Activated CD8-positive, alpha-beta memory T cell treated with anti-CD3 and anti-CD28 coated beads, Interleukin-2, amount 10 ng/mL, durations not matched to agents 7 days and 5 days (primary cell): Measurements from ENCODE around the gene CAMSAP1. TPM values are rescaled to one million over a fixed set of nuclear protein-coding genes. Genes with fewer than 3 reads are reported as not detected.

Source experiments
- ATAC-seq: fragments of 150-1000 bp; cut with Tn5 transposase; one replicate; pipeline ENCODE4 v1.10.0; 2021; ENCODE audit warnings: moderate library complexity
- CTCF ChIA-PET: fragments of 350-600 bp; sonication (Branson Sonifier 250); formaldehyde crosslinking; loops from one replicate; lab custom pipeline; 2021; ENCODE audit warnings: antibody characterized with exemption; lab: Charles Lee
- DNase-seq: peaks from one replicate; pipeline ENCODE4 v3.0.0-alpha.2; 2020
- H3K27ac Mint-ChIP-seq: one replicate; pipeline ENCODE4 v1.8.0; 2021; ENCODE audit warnings: mild to moderate bottlenecking, mixed read lengths
- H3K27me3 Mint-ChIP-seq: one replicate; pipeline ENCODE4 v1.8.0; 2021; ENCODE audit warnings: mixed read lengths
- H3K36me3 Mint-ChIP-seq: one replicate; pipeline ENCODE4 v1.8.0; 2021; ENCODE audit warnings: mild to moderate bottlenecking, mixed read lengths
- H3K4me1 Mint-ChIP-seq: one replicate; pipeline ENCODE4 v1.8.0; 2021; ENCODE audit warnings: mixed read lengths
- H3K4me3 Mint-ChIP-seq: one replicate; pipeline ENCODE4 v1.8.0; 2021; ENCODE audit warnings: mild to moderate bottlenecking, moderate library complexity, mixed read lengths
- H3K9me3 Mint-ChIP-seq: one replicate; pipeline ENCODE4 v1.8.0; 2022; ENCODE audit warnings: low read depth, mixed read lengths
- total RNA-seq, 2 experiments: library from RNA; stranded (reverse); gene quantifications; one replicate each; pipeline ENCODE4 v1.2.3, GENCODE V29; 2021

CAMSAP1 gene
- total RNA-seq, 2 experiments from 2014 or later: 20.3 to 22.7 TPM

DNA sequence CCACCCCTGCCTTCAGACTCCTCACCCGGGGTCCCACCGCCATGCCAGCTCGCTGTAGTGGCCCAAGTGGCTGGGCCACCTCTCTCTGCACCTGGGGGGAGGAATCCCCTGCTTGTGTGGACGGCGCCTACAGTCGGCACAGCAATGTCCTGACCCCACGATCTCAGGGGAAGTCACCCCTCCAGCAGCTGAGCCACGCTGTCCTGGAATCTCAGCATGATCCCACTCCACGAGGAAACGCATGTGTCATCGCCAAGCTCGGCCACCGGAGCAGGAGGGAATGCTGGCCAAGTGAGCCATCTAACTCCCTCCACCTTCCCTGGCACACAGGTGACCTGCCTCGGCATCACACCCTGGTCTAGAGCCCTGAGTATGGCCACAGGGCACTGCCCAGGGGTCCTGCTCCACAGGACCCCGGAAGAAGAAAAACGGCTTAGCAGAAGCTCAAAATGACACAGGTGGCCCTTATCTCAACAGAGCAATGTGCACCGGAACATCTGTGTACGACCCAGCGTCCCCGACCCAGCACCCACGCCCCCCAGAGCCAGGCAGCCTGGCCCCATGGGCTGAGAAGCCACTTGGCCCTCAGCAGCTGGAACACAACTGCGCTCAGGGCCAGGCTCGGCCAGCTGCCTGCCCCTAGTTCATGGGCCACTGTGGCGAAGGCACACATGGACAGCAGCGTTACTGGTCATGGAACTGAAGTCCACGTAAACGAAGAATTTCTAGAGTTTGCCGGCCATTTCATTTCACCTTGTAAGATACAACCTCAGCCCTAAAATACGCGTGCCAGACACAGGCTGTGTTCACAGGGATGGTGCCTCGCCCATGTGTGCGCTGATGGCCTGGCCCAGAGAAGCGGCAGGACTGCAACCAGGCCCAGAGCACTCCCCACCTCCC, 23.4 kb upstream of the CAMSAP1 start:
- peaks cover 23% of the 10 kb centered on the region for H3K4me1 Mint-ChIP-seq
- DNase-seq (no peak), ATAC-seq (no peak)
- no peak overlapping the region for H3K27ac Mint-ChIP-seq
- no peak overlapping the region for H3K4me3 Mint-ChIP-seq
- no peaks in the 10 kb centered on the region for H3K9me3 Mint-ChIP-seq
- CTCF ChIA-PET: no interaction called here
- H3K27me3 Mint-ChIP-seq: no peaks in the 10 kb centered on the region
- peaks cover 25% of the 10 kb centered on the region for H3K36me3 Mint-ChIP-seq

DNA sequence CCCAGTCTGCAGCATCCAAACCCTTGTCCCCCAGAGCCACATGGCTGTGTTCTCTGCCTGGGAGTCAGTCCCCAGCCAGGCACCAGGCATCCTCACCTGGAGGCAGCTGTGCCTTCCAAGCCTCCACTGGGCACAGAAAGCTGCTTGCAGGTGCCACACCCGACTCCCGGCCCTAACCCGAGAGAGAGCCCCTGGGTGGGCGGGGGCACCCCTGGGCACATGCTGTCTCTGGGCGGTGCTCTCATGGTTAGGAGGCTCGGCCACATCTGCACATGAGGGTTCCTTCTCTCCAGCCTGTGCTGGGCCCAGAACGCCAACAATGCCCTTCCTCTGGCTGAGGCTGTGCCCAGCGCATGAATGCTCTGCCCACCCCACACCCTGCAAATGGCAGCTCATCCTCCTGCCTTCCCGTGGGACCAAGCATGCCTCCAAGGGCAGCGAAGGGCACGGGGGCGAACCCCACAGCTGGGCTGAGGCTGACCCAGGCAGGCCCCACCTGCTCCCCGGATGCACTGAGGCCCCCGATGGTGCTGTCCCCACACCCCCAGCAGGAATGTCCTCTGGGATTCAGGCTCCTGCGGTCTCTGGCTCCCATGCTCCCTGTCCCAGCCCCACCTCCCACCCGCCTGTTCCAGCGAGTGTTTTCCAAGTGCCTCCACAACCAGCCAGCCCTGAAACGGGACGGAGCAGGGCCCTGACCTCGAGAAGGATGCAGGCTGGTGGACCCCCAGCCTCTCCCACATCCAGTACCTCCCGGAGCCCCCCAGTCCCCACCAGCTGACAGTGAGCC, 22.5 kb upstream of the CAMSAP1 start:
- Mint-ChIP-seq H3K27me3 (no peaks in the 10 kb centered on the region), H3K9me3 (no peaks in the 10 kb centered on the region), H3K27ac (no peak overlapping the region), H3K4me1 (peaks cover 32% of the 10 kb centered on the region), H3K4me3 (no peak overlapping the region), H3K36me3 (peaks cover 18% of the 10 kb centered on the region)
- ATAC-seq: no peak
- DNase-seq: no peak
- CTCF ChIA-PET: no interaction called here

DNA sequence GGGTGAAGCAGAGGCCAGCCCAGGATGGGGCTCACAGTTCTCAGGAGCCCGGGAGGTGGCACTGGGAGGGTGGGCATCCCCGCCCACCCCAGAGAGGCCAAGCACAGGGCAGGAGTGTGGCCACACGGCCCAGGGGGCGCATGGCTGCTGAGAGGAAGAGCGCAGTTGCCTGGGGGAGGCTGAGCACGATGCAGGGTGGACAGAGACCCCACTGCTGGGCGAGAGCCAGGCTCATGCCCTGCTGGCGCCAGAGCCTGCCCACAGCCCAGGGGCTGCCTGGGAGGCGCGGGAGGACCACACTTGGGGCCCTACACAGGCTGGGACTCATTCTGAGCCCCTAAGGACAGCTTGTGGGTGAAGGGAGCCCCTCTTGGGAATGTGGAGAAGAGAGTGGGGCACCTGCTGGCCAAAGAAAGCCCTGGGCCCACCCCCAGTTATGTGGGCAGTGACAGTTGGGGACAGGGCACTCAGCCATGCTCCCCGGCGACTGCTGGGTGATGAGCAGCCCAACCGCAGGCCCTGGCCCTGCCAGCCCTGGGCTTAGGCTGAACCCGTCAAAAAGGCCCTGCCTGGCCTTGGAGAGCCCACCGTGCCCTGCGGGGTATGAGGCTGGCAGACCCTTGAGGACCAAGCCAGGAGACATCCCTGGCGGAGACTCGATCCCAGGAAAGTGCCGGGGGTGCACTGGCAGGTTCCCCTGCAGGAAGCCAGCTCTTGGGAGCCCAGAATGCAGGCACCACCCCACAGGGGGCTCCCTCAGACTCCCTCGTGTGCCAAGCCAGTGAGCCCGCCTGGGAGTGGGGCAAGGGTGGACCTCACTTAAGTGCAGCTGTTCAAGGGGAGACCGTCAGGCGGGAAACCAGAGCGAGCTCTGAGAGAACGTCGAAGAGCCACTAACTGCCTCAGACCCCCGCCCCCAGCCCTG, 21.6 kb upstream of the CAMSAP1 start:
- no peaks in the 10 kb centered on the region for H3K27me3 Mint-ChIP-seq
- CTCF ChIA-PET: no interaction called here
- no peak for ATAC-seq
- H3K4me1 Mint-ChIP-seq: peaks cover 39% of the 10 kb centered on the region
- no peak overlapping the region for H3K27ac Mint-ChIP-seq
- H3K9me3 Mint-ChIP-seq: no peaks in the 10 kb centered on the region
- H3K4me3 Mint-ChIP-seq: no peak overlapping the region
- peaks cover 17% of the 10 kb centered on the region for H3K36me3 Mint-ChIP-seq
- no peak for DNase-seq

DNA sequence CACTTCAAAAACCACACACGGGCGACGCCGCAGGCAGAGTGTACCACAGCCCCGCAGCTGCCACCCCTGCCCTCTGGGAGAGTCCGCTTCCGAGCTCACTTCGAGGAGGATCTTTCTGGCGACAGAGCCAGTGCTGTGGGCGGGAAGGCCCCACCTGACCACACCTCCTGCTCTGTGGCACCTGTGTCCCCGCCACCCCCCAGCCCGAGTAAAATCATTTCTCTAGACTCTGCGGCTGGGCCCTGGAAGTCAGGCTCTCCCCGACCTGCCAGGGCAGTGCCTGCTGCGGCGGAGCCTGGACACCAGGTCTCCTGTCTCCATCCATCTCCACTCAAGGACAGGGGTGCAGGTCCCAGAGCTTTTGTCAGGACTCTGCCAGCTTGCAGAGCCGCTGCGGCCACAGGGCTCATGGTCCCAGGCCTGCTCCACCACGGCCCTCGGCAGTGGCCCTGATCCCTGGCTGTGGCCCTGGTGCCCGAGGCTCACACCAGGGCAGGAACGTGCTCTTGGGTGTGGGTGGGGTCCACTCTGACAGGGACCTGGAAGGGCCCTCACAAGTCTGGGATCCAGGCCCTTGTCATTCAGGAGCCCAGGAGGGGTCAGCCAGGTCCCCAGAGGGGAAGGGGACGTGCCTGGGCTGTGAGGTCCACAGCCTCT, 20.9 kb upstream of the CAMSAP1 start:
- Mint-ChIP-seq H3K4me3 (no peak overlapping the region), H3K27ac (peak overlapping the region; percentile 18), H3K9me3 (no peaks in the 10 kb centered on the region), H3K36me3 (peaks cover 13% of the 10 kb centered on the region), H3K27me3 (no peaks in the 10 kb centered on the region), H3K4me1 (peaks cover 39% of the 10 kb centered on the region)
- DNase-seq: no peak
- CTCF ChIA-PET: no interaction called here
- ATAC-seq: no peak

DNA sequence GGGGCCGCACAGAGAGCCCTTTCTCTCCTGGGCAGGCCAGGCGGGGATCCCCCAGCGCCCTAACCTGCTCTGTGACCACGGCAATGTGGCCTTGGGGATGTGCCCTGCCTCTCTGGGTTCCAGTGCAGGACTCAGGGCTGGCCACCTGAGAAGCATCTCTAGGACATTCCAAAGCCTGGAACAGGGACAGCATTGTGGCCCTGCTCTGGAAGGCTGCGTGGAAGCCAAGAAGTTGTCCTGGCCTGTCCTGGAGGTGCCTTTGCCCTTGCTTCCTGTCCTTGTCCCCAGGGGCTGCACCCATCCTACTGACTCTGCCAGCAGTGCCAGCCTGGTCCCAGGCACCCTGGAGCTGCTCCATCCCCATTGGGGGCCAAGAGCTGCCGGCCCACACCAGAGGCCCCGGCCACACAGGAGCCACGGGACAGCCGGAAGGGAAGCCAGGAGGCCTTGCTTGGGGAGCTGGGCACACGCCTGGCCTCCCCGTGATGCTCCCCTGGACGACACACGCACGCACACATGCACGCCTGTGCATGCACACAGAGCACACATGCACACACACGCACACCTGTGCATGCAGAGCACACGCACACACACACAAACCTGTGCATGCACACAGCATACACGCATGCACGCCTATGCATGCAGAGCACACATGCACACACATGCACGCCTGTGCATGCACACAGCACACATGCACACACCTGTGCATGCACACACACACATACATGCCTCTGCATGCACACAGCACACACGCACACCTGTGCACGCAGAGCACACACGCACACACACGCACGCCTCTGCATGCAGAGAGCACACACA, 20.1 kb upstream of the CAMSAP1 start:
- CTCF ChIA-PET: no interaction called here
- no peak for DNase-seq
- Mint-ChIP-seq H3K9me3 (no peaks in the 10 kb centered on the region), H3K4me1 (peaks cover 39% of the 10 kb centered on the region), H3K27me3 (no peaks in the 10 kb centered on the region), H3K4me3 (no peak overlapping the region), H3K36me3 (peaks cover 12% of the 10 kb centered on the region), H3K27ac (no peak overlapping the region)
- no peak for ATAC-seq

DNA sequence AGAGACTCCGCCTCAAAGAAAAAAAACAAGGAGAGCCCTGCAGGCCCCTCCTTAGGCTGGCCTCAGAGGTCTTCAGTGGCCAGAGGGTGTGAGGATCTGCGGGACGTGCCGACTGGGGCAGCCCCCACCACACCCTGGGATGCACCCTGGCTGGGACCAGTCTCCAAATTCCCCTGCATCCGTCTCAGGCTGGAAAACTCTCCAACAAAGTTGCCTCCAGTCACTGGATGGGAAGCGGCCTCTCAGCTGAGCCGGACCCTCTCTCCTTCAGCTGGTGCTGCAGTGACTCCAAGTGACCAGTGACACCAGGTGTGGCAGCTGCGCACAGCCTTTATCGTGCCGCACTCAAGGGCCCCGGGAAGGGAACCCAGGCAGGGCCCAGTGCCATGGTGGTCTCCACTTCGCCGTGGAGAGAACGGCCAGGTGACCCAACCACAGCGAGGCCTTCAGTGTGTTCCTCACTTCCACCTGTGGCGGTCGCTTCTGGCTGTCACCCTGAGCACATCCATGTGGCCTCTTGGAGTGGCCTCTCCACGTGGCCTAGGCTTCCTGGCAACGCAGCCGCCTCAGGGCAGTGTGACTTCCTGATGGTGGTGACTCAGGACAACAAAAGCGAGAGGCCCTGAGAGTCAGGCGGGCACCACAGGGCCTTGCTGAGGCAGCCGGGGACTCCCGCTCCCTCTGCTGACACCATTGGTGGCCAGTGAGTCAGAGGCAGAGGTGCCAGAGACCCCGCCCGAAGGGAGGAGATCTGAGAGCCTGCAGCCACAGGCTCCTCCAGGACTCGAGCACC, 19.3 kb upstream of the CAMSAP1 start:
- peak; percentile 90 for DNase-seq
- Mint-ChIP-seq H3K4me1 (peaks cover 39% of the 10 kb centered on the region), H3K4me3 (no peak overlapping the region), H3K36me3 (peaks cover 7% of the 10 kb centered on the region), H3K27me3 (no peaks in the 10 kb centered on the region), H3K9me3 (no peaks in the 10 kb centered on the region), H3K27ac (no peak overlapping the region)
- peak; percentile 93 for ATAC-seq
- CTCF ChIA-PET: interaction anchor here (1.3 kb wide), 1 partner anchor 35 kb away, joined by 4 read pairs; the partner anchor contains the start of gene UBAC1

DNA sequence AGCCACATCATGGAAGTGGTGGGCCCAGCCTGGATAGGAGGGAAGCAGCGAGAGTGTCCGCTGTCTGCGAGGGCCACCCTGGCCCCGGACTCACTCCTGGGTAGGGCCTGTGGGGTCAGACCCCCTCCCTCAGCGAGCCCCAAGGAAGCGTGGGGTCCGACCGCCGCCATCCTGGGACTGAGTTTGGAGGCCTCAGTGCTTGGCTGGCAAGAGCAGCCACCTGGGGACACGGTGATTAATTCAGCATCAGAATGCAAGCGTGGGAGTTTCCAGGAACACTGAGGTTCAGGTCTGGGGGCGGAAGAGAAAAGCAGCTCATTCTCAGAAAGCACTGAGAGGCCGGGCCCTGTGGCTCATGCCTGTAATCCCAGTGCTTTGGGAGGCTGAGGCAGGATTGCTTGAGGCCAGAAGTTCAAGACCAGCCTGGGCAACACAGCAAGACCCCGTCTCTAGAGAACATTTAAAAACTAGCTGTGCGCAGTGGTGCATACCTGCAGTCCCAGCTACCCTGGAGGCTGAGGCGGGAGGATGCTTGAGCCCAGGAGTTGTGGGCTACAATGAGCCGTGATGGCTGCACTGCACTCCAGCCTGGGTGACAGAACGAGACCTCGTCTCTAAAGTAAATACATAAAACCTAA, 18.3 kb upstream of the CAMSAP1 start:
- peak overlapping the region; percentile 19 for H3K27ac Mint-ChIP-seq
- H3K9me3 Mint-ChIP-seq: no peaks in the 10 kb centered on the region
- H3K4me3 Mint-ChIP-seq: no peak overlapping the region
- ATAC-seq (no peak), DNase-seq (peak; percentile 77)
- H3K36me3 Mint-ChIP-seq: peaks cover 2% of the 10 kb centered on the region
- CTCF ChIA-PET: interaction anchor here (0.6 to 1.3 kb wide), 2 partner anchors 36 to 294 kb away, joined by 3 to 4 read pairs; partner anchors contain the start of gene UBAC1
- peaks cover 39% of the 10 kb centered on the region for H3K4me1 Mint-ChIP-seq
- H3K27me3 Mint-ChIP-seq: no peaks in the 10 kb centered on the region

DNA sequence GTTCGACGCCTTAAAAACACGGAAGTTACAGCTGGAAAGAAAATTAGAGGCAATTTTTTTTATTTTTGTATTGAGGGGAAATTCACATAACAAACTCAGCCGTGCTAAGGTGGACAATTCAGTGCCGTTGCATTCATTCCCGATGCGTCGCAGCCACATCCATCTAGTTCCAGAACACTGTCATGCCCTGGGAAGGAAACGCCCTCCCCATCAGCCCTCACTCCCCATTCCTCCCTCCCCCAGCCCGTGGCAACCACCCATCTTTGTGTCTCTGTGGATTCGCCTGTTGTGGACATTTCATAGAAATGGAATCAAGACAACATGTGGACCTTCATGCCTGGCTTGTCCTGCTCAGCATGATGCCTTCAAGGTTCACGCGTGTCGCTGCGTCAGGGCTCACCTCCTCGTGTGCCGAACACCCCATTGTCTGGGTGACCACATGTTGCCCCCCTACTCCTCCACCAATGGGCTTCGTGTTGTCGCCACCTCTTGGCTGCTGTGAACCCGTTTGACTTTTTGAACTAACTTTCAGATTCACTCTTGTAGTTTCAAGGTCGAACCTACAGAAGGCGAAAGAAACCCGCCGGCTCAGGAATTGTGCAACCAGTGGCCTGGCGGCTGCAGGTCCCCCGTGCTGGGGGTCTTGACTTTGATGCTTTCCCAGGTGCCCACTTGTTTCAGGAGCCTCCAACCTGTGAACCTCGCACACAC, 17.4 kb upstream of the CAMSAP1 start:
- no peaks in the 10 kb centered on the region for H3K9me3 Mint-ChIP-seq
- H3K36me3 Mint-ChIP-seq: peaks cover 2% of the 10 kb centered on the region
- DNase-seq: no peak
- no peaks in the 10 kb centered on the region for H3K27me3 Mint-ChIP-seq
- no peak overlapping the region for H3K4me3 Mint-ChIP-seq
- no peak for ATAC-seq
- CTCF ChIA-PET: interaction anchor here (1.3 kb wide), 1 partner anchor 37 kb away, joined by 4 read pairs; the partner anchor contains the start of gene UBAC1
- peaks cover 39% of the 10 kb centered on the region for H3K4me1 Mint-ChIP-seq
- H3K27ac Mint-ChIP-seq: no peak overlapping the region

DNA sequence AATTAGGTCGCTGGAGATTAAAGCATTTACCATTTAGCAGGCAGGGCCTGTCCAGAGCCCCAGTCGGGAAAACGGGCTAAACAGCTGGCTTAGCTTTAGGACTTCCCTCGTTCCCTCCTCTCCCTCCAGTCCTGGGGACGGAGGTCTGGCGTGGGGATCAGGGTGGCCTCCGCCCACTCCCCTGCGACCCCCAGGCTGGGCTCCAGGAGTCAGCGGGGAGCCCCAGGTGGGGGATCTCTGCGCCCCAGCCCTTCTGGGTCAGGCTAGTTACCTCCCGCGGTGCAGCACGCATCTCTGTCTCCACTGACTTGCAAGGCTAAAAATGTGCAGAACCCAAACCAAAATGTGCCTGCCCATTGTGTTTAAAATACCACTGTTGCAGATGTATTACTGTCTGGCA, 16.2 kb upstream of the CAMSAP1 start:
- no peak for DNase-seq
- peaks cover 5% of the 10 kb centered on the region for H3K36me3 Mint-ChIP-seq
- H3K27me3 Mint-ChIP-seq: no peaks in the 10 kb centered on the region
- H3K27ac Mint-ChIP-seq: no peak overlapping the region
- ATAC-seq: no peak
- H3K9me3 Mint-ChIP-seq: peaks cover 3% of the 10 kb centered on the region
- CTCF ChIA-PET: no interaction called here
- H3K4me1 Mint-ChIP-seq: peaks cover 39% of the 10 kb centered on the region
- no peak overlapping the region for H3K4me3 Mint-ChIP-seq

DNA sequence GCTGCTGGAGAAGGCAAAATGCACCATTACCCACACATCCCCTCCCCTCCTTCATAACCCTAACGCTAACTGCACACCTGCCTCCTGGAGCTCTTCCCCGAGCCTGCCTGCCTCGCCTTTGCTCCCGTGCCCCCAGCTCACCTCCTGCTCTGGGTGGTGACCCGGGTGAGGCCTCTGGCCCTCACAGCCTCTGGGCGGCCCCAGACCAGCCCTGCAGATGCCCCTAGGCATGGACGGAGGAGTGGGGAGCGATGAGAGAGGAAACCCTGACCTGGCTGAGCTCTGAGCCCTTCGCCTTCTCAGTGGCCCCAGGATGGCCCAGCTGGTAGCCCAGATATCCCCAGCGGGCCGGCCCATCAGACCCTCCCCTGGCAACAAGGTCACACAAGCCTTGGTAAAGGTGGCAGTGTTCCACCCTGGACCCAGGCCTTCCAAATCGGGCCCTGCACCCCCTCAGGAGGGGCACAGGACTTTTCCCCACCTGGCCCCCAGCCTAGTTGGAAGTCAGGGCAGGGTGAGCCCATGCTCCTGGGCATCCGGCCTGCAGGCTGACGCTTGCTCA, 14.5 kb upstream of the CAMSAP1 start:
- H3K36me3 Mint-ChIP-seq: peaks cover 9% of the 10 kb centered on the region
- CTCF ChIA-PET: no interaction called here
- peaks cover 7% of the 10 kb centered on the region for H3K9me3 Mint-ChIP-seq
- H3K27me3 Mint-ChIP-seq: no peaks in the 10 kb centered on the region
- H3K27ac Mint-ChIP-seq: no peak overlapping the region
- H3K4me3 Mint-ChIP-seq: no peak overlapping the region
- DNase-seq (no peak), ATAC-seq (no peak)
- H3K4me1 Mint-ChIP-seq: peaks cover 27% of the 10 kb centered on the region
